ENCODE measurements around the gene KRT4.
"Not testable (repeated sequence)": the region's sequence is repeated elsewhere in the genome, so short reads cannot be mapped to it uniquely, and the experiment has no call there.

Gene KRT4

DNA sequence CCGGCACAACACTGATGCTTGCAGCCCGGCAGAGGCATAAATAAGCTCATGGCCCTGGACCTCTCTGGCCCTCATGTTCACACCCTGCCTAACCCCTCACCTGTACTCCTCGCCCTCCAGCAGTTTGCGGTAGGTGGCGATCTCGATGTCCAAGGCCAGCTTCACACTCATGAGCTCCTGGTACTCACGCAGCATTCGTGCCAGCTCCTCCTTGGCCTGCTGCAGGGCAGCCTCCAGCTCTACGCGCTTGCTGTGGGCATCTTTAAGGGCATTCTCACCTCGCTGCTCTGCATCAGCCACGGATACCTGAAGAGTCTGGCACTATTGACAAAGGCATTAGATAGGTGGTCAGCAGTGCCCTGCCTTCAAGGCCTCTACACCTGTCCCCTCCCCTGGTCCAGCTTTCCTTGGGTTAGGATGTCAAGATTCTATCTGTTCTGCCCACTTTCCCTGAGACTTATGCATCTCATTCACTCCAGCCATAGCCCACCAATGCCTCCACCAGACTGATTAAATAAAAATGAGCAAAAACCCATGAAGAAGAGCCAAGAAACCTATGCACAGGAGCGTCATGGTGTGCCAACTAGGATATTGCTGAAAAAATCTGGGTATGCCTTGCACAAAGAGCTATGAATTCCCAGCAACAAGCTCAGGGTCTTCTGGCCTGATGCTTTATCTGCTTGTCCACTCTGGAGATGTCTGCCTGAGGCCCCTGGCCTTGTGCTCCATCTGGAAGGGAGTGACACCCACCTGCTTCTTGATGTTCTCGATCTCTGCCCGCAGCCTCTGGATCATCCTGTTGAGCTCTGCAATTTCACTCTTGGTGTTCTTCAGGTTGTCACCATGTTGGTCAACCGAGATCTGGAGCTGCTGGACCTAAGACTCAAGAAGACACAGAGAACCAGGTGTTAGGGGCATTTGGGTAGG, 6.1 kb downstream of the KRT4 start:
- DNase-seq: no peak

DNA sequence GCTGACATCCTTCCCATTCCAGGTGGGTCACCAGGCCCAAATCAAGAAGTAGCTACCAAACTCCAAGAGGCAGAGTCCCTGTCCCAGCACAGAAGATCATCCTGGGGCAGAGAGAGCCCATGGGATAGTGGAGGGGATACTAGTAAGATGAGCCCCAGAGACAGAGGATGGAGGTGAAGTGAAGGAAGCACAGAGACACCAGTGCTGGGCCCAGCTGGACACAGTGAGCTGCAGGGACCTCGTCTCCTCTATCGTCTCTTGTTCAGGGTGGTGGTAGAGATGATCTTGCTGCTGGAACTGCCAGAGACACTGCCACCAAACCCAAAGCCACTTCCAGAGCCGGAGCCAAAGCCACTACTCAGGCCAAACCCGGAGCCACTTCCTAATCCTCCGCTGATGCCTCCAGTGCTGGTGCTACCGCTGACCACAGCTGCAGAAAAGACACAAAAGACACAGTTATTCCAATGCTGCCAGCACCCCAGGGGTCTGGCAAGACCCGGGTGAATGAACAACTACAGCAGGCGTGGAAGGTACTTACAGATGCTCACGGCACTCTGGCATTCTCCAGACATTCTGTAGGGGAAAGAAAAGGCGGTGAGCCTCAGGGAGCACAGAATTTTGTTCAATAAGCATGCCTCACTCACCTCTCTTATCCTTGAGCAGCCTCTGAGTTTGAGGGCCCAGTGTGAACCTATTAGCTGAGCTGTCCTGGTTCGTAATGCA, 6.9 kb downstream of the KRT4 start:
- DNase-seq: no peak

DNA sequence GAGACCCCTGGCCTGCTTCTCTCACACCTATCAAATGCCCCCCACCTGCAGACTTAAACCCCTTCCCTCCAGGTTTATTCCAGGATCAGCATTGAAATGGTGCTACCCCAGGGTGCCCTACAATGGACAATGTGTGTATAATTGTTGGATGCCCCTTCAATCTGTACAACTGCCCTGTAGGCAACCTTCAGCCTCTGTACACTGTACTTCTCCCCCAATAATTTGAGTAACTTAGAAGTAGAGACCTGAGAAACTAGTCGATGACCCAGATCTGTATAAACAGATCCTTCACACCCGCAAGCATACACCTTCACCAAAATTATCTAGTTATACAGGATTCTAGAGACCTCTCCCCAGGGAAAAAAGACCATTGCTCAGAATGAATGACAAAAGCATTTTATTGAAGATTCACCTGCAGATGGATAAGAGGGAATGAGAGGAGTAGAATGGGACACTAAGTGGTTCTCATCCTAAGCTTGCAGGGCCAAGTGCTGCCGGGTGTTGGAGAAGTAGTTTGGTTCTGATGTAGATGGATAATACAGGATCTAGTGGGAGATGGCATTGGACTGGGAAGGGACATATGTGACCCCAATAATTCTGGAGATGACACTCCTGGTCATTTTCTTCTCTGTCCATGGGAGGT, 7.6 kb downstream of the KRT4 start:
- no peak for DNase-seq

DNA sequence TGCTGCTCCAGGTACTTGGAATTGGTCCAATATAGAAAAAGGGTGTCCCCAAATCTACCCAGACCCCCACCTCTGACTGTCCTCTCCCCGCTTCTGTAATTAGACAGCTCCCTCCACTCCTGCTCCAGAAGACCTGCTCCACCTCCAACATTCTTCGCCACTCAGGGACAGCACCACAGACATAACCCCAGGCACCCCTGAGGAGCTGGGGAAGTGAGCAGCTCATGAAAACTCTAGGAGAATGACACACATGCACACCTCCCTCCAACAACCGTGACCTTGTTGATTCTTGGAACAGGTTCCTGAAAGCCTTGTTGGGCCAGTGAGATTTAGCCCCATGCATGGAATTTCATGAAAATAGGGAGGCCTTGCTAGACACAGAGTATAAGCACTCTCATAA, 8.2 kb downstream of the KRT4 start:
- DNase-seq: no peak

DNA sequence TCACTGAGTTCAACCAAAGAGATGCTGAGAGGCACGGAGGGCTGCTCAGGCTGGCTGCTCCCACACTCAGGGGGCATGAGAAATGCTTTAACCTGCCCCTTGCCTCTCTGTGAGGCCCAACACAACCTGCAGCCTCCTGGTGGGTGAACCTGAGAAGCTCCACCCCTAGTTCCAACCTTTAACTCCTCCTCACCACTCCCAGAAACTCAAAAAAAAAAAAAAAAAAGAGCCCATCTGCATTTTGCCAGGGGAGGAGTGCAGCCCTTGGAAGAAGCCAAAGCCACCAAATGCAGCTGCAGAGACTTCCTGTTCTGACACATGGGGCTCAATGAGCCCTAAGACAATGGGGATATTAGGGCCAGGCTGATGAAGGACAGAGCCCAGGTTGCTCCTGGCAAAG, 8.9 kb downstream of the KRT4 start:
- no peak for DNase-seq

DNA sequence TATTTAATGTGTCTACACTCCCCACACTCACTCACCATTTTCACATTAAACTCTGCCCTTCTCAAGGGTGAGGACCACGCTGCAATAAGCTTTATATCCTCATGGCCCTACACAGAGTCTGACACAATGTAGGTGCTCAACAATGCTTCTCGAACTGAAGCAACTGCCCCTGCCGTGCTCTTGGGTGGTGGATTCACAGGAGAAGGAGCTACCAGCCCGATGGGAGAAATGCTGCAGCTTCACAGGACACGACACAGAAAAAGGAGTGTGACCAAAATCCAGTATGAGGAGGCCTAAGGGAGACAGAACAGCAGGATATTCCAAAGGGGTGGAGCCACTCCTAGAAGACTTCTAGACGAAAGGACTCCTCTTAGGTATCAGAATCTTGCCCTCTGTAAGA, 11.5 kb downstream of the KRT4 start:
- no peak for DNase-seq

DNA sequence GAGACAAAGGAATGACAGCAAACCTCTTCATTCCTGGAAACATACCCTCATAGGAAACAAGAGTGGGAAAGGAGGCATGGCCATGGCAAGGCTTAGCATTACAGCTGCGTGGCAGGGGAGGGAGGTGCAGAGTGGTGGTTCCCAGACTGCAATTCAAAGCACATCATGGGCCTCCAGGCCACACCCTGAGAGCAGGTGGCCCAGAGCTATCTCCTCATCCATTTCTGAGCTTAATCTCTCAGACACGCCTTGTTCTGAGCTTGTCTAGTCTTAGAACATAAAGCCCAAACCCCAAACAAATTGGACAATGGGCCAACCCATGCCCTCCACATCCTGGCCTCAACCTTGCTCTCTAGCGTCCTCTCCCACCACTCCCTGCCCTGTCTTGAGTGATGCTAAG, 12.1 kb downstream of the KRT4 start:
- DNase-seq: no peak

DNA sequence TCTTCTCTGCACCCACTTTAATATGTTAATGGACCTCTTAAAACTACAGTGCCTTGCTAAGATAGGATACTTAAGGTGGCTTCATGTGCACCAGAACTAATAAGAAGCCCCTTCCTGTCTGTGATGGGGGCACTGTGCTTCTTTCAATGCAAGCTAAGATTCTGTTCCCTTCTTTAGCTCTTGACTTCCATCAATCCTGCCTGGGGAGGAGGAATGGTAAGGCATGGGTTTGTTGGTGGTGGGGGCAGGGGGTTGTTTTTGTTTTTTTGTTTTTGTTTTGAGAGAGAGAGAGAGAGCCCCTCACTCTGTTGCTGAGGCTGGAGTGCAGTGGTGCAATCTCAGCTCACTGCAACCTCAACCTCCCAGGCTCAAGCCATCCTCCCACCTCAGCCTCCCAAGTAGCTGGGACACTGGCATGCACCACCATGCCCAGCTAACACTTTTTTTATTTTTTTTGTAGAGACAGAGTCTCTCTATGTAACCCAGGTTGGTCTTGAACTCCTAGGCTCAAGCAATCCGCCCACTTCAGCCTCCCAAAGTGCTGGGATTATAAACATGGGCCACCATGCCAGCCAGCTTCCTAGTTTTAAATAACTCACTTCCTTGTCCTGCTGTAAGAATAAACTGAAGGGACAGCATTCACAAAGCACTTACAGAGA, 13.5 kb downstream of the KRT4 start:
- DNase-seq: no peak

DNA sequence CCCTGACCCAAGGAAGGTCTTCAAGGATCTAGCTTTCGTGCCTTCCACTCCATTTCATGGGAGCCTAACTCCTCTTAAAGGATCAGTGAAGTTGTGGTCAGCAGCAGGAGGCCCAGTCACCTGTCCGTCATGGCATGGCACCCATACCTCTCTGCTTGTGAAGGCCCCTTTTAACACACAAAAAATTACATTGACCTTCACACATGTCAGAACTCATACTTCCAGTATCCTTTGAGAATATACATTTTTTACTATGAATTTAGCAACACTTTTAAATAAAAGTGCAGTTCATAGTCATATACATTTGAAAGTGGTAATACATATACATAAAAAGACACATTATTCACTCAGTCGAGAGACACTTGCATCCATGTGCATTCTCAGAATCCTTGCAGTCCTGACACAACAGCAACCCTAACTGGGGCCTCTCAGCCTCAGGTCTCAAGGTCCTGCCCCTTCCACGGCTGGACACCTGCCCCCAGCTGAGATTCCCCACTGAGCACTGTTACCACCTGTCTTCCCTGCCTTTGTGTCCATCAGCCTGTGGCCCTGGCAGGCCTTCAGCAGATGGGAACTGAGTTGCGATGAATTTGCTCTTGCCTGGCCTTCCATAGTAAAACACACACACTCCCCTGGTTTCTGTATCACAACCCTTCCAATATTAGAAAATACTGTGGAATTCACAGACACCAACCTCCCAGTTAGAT, 14.3 kb downstream of the KRT4 start:
- DNase-seq: no peak

DNA sequence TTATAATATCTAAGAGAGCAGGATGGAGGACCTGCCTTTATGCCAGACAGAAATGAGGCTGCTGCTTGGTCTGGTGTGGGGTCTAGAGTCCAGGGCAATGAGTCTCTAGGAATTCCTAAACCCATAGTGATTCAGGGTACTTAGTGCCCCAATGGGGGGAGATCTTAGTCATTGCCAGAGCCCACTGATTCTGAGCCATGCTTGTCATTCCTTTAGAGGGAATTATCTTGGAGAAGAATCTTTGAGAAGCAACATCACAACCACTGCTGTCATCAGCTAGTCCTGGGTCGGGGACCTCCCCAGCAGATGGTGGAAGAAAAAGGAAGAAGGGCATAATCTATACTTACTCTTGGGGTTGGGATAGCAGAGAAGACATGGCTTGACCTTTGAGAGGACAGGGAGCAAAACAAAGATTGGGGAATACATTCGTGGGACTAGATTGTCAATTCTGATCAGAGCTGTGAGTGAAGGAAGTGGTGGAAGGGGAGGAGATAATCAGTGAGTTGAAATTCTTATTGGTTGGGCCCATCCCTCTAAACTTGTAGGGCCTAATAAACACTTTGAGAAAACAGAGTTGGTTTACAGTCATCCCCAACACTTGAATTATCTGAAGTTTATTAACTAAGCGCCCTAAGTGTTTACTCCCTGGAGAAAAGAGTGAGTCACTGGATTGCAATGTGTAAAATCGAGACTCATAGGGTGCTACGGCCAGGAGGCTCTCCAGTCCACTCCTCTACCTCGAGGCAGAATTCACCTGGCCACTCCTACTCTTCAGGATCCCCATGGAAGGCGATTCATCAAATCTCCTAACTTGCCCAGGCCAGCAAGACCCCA, 15.0 kb downstream of the KRT4 start:
- no peak for DNase-seq

DNA sequence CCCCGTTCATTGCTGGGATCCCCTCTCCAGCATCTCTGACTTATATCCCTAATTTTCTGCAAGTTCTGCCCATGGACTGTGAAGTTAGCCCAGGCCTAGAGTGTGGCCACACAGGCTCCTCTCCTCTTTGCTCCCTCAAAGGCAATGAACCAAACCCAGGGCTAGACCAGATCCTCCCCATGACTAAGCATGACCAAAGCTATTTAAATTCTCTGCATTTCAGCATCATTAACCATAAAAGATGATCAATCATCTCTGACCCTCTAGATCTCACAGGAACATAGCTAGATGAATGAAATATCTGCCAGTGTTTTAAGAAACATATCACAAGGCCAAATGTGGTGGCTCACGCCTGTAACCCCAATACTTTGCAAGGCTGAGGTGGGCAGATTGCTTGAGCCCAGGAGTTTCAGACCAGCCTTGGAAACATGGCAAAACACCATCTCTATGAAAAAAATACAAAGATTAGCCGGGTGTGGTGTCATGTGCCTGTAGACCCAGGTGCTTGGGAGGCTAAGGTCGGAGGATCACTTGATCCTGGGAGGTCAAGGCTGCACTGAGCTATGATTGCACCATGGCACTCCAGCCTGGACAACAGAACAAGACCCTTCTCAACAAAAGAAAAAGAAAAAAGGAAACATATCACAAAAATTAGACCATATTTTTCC, 15.8 kb downstream of the KRT4 start:
- no peak for DNase-seq

DNA sequence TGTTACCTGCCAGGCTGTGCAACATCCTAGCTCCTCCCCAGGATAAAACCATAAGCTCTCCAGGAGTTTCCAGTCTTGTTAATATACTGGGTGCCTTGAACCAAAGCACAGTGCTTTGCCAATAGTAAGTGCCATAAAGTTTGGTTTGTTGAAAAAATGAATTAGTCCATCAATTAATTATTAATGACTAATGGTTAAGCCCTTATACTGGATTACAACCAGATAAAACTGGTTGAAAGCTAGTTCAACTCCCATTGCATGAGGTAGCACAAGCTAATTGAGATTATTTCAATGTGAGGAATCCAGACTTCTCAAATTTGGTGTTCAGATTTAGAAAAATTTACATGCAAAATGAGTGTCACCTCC, 16.4 kb downstream of the KRT4 start:
- no peak for DNase-seq

DNA sequence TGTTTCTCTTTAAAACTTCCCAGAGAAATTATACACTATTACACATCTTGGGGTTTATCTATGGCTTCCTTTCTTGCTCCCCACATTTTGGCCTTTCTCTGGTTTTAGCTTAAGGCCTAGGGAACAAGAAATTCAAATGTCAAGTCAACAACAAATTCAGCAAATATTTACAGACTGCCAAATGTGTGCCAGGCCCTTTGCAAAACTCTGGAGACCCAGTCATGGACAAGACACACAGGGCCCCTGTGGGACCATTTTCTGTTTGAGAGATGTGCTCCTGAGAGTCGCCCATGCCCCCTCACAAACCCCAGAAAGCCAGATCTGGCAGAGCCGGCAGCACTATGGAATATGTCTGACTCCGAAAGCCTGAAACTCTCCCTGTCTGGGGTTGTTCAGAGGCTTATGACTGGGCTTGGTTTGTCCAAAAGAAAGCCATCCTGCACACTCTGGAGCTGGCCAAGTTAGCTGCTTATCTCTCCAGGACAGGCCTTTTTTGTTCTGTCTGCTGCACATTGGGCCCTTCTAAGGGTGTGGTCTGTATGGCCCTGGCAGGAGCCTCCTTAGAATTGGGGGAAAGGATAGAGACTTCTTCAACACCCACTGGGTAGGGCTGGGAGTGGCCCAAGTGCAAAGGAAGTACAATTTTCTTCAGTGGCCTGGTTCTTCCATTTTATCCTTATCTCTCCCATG, 16.9 kb downstream of the KRT4 start:
- no peak for DNase-seq

DNA sequence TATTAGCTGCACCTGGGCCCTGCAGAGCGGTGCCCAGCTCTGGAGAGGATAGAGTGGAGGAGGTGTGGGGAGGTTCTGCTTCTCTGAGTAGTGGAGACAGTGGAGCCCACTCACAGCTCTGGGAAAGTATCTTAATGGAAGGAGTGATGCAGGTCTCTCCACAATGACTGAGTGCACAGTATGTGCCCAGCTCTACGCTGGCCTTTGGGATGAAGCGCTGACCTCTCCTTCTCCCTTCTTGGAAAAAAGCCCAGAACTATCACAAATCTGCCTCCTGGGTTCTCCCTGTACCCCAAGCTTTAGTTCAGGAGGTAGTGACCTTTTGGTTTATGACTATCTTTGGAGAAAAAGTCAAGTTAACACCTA, 17.5 kb downstream of the KRT4 start:
- DNase-seq: no peak

DNA sequence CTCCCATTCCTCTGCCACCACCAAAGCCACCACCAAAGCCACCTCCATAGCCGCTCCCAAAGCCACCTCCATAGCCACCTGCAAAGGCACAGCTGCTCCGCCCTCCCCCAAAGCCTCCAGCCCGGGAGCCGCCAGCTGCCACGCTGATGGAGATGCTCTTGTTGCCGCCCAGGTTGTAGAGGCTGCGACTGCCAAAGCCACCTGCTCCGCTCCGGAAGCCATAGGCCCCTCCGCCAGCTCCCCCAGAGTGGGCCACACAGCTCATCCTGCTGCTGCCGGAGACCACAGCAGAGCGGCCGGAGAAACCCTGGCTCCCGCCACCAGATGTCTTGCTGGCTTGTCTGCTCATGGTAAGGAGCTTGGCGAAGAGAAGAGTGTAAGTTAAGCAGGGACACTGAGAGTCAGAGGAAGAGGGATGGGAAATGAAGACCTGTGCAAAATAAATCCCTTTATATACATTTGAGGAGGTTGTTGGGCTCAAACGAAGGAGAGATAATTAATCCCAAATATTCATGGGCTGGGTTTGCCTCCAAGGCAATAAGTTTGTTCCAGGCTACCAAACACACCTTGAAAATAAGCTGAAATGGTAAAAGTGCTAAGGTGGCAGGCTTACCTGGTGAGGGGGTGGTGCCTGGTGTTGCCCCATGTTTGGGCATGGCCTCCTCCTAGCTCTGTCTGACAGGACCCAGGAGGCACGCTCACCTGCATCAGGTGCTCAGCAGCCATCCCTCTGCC, 18.1 kb downstream of the KRT4 start, which contains the start of gene KRT3:
Gene KRT3 (minus strand): TSS at position 424 of the 735 bp plus-strand sequence. CDS start 75 bp downstream, at position 349.
- no peak for DNase-seq

DNA sequence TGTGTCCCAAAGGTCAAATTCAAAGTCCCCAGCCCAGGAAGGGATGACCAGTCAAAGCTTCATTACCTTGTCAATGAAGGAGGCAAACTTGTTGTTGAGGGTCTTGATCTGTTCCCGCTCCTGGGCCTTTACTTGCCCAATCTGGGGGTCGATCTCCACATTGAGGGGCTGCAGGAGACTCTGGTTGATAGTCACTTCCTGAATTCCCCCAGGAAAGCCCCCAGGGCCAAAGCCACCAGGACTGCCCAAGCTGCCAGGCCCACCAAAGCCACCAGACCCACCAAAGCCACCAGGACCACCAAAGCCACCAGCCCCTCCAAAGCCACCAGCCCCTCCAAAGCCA, 18.6 kb downstream of the KRT4 start:
- DNase-seq: not testable (repeated sequence)

DNA sequence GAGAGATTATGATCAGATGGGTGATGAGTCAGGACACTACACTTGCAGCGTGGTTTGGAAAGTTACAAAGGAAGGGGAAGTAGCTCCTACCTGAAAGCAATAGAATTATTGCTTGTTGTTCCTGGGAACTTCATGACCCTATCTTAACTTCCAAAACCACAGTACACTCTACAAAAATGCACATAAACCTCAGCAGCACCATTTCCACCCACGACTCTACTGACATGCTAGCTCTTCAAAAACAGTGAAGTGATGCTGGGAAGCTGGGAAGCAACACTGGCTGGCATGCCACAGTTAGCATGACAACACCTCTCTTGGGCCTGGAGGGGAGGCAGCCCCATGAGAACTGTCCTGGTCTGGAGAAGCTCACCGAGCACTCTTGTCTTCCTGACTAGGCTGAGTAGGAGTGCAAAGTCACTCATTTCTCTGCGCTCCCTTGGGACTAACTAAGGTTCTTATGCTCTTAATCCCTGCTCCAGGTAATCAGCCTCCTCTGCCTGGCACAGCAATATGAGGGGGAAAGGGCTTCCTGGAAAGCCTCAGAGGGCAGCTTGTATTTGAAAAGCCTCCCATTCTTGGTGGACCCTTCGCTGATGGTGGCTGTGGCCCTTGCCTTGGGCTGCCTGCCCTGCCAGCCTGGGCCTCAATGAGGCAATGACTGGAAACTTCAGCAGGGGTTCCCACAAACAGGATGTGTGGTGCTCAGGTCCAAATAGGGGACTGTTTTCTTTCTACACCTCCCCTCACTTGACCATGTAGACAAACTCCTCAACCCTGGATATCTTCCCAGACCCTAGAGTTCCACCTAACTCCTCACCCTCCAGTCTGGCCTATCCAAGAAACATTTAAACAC, 19.2 kb downstream of the KRT4 start:
- DNase-seq: no peak

DNA sequence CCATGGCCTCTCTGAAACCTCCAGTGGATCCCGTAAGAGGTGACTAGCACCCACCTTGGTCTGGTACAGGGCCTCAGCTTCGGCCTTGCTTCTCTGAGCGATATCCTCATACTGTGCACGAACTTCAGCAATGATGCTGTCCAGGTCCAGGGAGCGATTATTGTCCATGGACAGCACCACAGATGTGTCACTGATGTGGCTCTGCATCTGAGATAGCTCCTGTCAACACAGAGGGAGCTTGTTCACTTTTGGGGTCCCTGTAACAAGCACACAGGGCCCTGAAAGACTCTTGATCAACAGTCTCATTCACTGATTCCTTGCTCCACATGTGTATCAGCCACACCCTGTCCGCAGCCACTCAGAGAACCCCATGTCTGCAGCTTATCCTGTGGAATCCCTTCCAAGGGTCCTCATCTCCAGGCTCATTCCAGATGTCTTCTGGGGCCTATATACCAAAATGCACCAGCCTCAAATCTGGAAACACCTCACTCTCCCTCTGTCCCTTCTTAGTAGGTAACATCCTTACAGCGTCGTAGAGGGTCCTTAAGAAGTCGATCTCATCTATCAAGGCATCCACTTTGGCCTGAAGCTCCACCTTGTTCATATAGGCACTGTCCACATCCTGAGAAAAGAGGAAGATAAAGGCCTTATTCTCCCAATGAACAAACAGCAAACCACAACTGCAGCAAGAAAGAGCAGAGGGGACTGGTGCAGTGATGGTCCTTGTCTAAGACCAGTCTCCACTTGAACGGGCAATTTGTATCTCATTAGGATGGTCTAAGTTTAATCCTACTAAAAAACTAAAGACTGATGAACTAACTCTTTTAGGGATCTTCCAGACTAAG, 21.5 kb downstream of the KRT4 start:
- DNase-seq: no peak
